Common myeloid progenitor, CD34-positive (primary cell): ENCODE results near the gene TNN.

Experiments used
- CTCF ChIA-PET: fragments of 350-600 bp; sonication (Branson Sonifier 250); formaldehyde crosslinking; loops from one replicate; lab custom pipeline; 2021; ENCODE audit warnings: antibody characterized with exemption; lab: Charles Lee
- POLR2A ChIA-PET: fragments of 350-600 bp; sonication (Branson Sonifier 250); formaldehyde crosslinking; loops from one replicate; lab custom pipeline; 2021; ENCODE audit warnings: antibody characterized with exemption; lab: Charles Lee
- DNase-seq, 3 donors: peaks; one replicate each; pipeline versions ENCODE4 v3.0.0 to v3.0.0-alpha.2; 2013
- H3K27ac ChIP-seq, 2 experiments: 1 replicate in 1 of 2; 2 replicates in 1 of 2; pipeline ENCODE4 v1.7.0; 2013; ENCODE audit warnings: inconsistent platforms in 2 of 2, low read length in 2 of 2, mild to moderate bottlenecking in 2 of 2, low read depth in 1 of 2, moderate library complexity in 1 of 2; ENCODE audit not compliant: severe bottlenecking in 2 of 2, insufficient read depth in 1 of 2, poor library complexity in 1 of 2
- H3K27me3 ChIP-seq, 5 experiments: replicated peaks in 2 of 5; 1 replicate in 3 of 5; 2 replicates in 2 of 5; pipeline versions ENCODE4 v1.6.1 to v1.7.0; 2013; ENCODE audit warnings: low read length in 4 of 5, mild to moderate bottlenecking in 2 of 5, moderate library complexity in 2 of 5, inconsistent platforms in 1 of 5; ENCODE audit not compliant: insufficient read depth in 5 of 5, control insufficient read depth in 4 of 5
- H3K36me3 ChIP-seq, 4 experiments: 1 replicate in 2 of 4; 2 replicates in 2 of 4; pipeline versions ENCODE4 v1.6.1 to v1.7.0; 2013; ENCODE audit warnings: low read length in 3 of 4, control low read depth in 1 of 4, mild to moderate bottlenecking in 1 of 4; ENCODE audit not compliant: control insufficient read depth in 4 of 4, insufficient read depth in 4 of 4
- H3K4me1 ChIP-seq, 4 experiments: 1 replicate in 3 of 4; 2 replicates in 1 of 4; pipeline versions ENCODE4 v1.6.1 to v1.7.1; 2013; ENCODE audit warnings: low read length in 3 of 4, mild to moderate bottlenecking in 3 of 4, control low read depth in 1 of 4, inconsistent platforms in 1 of 4, moderate library complexity in 1 of 4; ENCODE audit not compliant: control insufficient read depth in 4 of 4, insufficient read depth in 4 of 4; ENCODE audit errors: control extremely low read depth in 1 of 4
- H3K4me3 ChIP-seq, 7 experiments: 1 replicate in 4 of 7; 2 replicates in 3 of 7; pipeline versions ENCODE4 v1.5.1 to v1.7.0; 2013; ENCODE audit warnings: mild to moderate bottlenecking in 7 of 7, low read length in 6 of 7, moderate library complexity in 6 of 7, inconsistent platforms in 2 of 7, low read depth in 2 of 7, control low read depth in 1 of 7; ENCODE audit not compliant: insufficient read depth in 4 of 7, control insufficient read depth in 1 of 7; ENCODE audit errors: extremely low read depth in 1 of 7
- H3K9me3 ChIP-seq, 5 experiments: 1 replicate in 4 of 5; 2 replicates in 1 of 5; pipeline versions ENCODE4 v1.6.1 to v1.7.1; 2013; ENCODE audit warnings: low read length in 4 of 5, mild to moderate bottlenecking in 2 of 5, inconsistent platforms in 1 of 5, low read depth in 1 of 5, moderate library complexity in 1 of 5; ENCODE audit not compliant: control insufficient read depth in 4 of 5, insufficient read depth in 2 of 5; ENCODE audit errors: control extremely low read depth in 1 of 5
- WGBS: methylation state at CpG from one replicate; pipeline ENCODE4 v1.1.5; 2013; ENCODE audit not compliant: insufficient coverage; 5-methylcytosine and 5-hydroxymethylcytosine counted together

Gene TNN

GRCh38 chr1:175155473-175155856, 87.8 kb downstream of the TNN start:
- POLR2A ChIA-PET = interaction anchor here (1.0 kb wide), 1 partner anchor 163 kb away, joined by 5 read pairs; no protein-coding TSS in a partner anchor
- CTCF ChIA-PET = interaction anchor here (0.7 to 12.2 kb wide), 42 partner anchors 9 to 919 kb away, joined by 3 to 167 read pairs (median 5); no protein-coding TSS in a partner anchor
- Histone ChIP-seq H3K9me3 (no peaks in the 10 kb centered on the region), H3K27ac (no peak overlapping the region), H3K4me3 (no peak overlapping the region), H3K36me3 (peaks cover 7 to 17% (median 11%) of the 10 kb centered on the region in 4 experiments), H3K27me3 (peaks cover 0 to 24% (median 7%) of the 10 kb centered on the region in 5 experiments), H3K4me1 (peaks cover 2 to 9% (median 5%) of the 10 kb centered on the region in 4 experiments)
- no peak for DNase-seq
- whole genome bisulfite sequencing = 92% methylated on average over 4 of the region's 4 CpGs

DNA sequence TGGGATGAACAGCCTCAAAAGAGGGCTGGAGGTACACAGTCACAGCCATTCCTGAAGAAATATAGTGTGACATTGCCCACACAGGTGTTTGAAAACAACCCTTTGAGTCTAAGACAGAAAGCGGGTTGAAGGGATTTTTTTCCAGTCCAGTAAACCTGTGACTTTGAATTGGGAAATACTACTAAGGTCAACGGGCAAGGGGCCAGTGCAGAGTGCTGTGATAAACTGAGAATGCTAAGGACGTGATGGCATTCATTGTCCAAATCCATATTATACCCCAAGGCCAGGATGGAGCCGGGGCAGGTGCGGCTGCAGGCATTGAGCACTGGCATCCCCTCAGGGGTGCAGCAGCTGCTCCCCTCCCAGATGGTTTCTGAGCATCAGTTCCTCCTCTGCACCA, 88.3 kb downstream of the TNN start:
- WGBS = 71% methylated on average over 4 of the region's 5 CpGs
- ChIA-PET POLR2A (no interaction called here), CTCF (interaction anchor here (0.7 to 12.2 kb wide), 23 partner anchors 9 to 919 kb away, joined by 3 to 167 read pairs (median 5); no protein-coding TSS in a partner anchor)

DNA sequence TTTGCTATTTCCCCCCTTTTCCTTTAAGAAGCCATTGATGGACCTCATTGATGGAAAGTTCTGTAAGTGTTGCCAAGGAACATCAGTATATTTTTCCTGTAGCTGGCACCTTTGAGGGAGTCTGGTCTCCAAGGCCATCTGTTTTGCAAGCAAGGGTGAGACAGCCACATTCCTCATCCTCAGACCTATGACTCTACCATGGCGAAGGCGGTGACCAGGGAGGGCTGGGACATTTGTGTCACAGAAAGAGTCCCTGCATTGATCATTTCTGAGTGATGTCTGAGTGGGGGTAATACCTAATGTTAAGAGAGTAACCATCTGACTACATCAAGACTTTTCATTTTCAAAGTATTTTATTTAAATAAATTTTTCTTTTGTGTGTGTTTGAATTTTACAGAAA, 89.6 kb downstream of the TNN start:
- Histone ChIP-seq H3K36me3 (peaks cover 9 to 33% (median 14%) of the 10 kb centered on the region in 4 experiments), H3K4me3 (no peak overlapping the region), H3K27me3 (peaks cover 0 to 21% (median 7%) of the 10 kb centered on the region in 5 experiments), H3K9me3 (no peaks in the 10 kb centered on the region), H3K27ac (no peak overlapping the region), H3K4me1 (peaks cover 2 to 7% (median 5%) of the 10 kb centered on the region in 4 experiments)
- WGBS = no CpG with 5 or more reads among the region's 2 CpGs
- no peak for DNase-seq
- POLR2A ChIA-PET = no interaction called here
- CTCF ChIA-PET = interaction anchor here (1.5 to 12.2 kb wide), 5 partner anchors 12 to 161 kb away, joined by 3 to 167 read pairs (median 16); no protein-coding TSS in a partner anchor

More for the DNA sequence above, 88.3 kb downstream of the TNN start:
- Histone ChIP-seq H3K4me1 (peaks cover 2 to 9% (median 6%) of the 10 kb centered on the region in 4 experiments), H3K27me3 (peaks cover 0 to 24% (median 7%) of the 10 kb centered on the region in 5 experiments), H3K9me3 (no peaks in the 10 kb centered on the region), H3K4me3 (no peak overlapping the region), H3K27ac (no peak overlapping the region), H3K36me3 (peaks cover 8 to 22% (median 13%) of the 10 kb centered on the region in 4 experiments)
- DNase-seq = no peak

- DNase-seq = no peak
- H3K4me3 ChIP-seq = no peak overlapping the region
- ChIA-PET POLR2A (no interaction called here), CTCF (interaction anchor here (1.0 to 12.2 kb wide), 4 partner anchors 12 to 160 kb away, joined by 4 to 167 read pairs (median 7); no protein-coding TSS in a partner anchor)
- H3K9me3 ChIP-seq = no peaks in the 10 kb centered on the region
- H3K27ac ChIP-seq = no peak overlapping the region
- 97% methylated on average over 6 of the region's 6 CpGs for WGBS
- H3K36me3 ChIP-seq = peaks cover 12 to 41% (median 15%) of the 10 kb centered on the region in 4 experiments
- peaks cover 2 to 5% (median 5%) of the 10 kb centered on the region in 4 experiments for H3K4me1 ChIP-seq
- H3K27me3 ChIP-seq = peaks cover 0 to 12% (median 7%) of the 10 kb centered on the region in 5 experiments
Measured at GRCh38 chr1:175158170-175158591, 90.5 kb downstream of the TNN start.

DNA sequence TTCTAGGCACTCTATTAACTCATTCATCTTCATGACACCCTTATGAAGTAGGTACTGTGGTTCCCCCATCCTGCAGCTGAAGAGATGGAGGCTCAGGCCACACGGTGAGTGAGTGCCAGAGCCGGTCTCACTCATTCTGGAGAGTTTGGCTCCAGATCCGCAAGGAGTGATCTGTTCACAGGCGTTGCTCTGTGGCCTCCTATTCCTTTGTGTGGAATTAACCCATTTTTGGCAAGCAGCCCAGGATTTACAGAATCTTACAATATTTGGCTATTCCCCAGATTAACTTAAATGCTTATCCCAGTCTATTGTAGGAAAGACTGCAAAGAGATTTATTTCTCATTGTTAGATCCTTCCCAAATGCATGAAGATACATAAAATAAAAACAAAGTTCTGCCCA, 95.3 kb downstream of the TNN start:
- no peak for DNase-seq
- Histone ChIP-seq H3K27me3 (no peaks in the 10 kb centered on the region), H3K4me3 (no peak overlapping the region), H3K9me3 (no peaks in the 10 kb centered on the region), H3K27ac (no peak overlapping the region), H3K36me3 (peaks cover 23 to 75% (median 42%) of the 10 kb centered on the region in 4 experiments), H3K4me1 (peaks cover 0 to 5% (median 0%) of the 10 kb centered on the region in 4 experiments)
- WGBS = 97% methylated on average over 4 of the region's 4 CpGs
- CTCF ChIA-PET = interaction anchor here (1.4 to 12.2 kb wide), 4 partner anchors 11 to 155 kb away, joined by 3 to 167 read pairs (median 8); no protein-coding TSS in a partner anchor
- POLR2A ChIA-PET = no interaction called here

DNA sequence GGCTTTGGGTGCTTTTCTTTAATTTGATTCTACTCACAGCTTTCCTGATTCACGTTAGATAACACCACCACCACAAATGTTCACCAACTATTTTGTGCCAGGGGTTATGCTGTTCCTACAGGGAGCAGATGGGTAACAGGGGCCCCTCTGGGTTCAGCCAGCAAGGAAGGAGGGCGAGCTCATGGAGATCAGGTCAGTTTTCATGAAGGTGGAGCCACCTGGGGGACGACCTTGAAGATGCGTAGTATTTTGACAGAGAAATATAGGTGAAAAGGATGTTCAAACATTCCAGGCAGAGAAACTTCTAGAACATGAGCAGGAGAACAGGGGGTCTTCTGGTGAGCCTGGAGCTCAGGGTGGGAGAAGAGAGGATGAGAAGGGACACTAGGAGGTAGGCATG, 96.1 kb downstream of the TNN start:
- peaks cover 0 to 5% (median 0%) of the 10 kb centered on the region in 4 experiments for H3K4me1 ChIP-seq
- DNase-seq = no peak
- ChIA-PET CTCF (interaction anchor here (0.6 to 12.2 kb wide), 6 partner anchors 9 to 155 kb away, joined by 3 to 167 read pairs (median 6); no protein-coding TSS in a partner anchor), POLR2A (no interaction called here)
- no peak overlapping the region for H3K4me3 ChIP-seq
- no peaks in the 10 kb centered on the region for H3K27me3 ChIP-seq
- H3K27ac ChIP-seq = no peak overlapping the region
- 100% methylated on average over 3 of the region's 4 CpGs for WGBS
- no peaks in the 10 kb centered on the region for H3K9me3 ChIP-seq
- peaks cover 23 to 72% (median 41%) of the 10 kb centered on the region in 4 experiments for H3K36me3 ChIP-seq

- Histone ChIP-seq H3K27me3 (no peaks in the 10 kb centered on the region), H3K27ac (no peak overlapping the region), H3K9me3 (no peaks in the 10 kb centered on the region), H3K36me3 (peaks cover 16 to 71% (median 40%) of the 10 kb centered on the region in 4 experiments), H3K4me3 (no peak overlapping the region), H3K4me1 (peaks cover 0 to 5% (median 0%) of the 10 kb centered on the region in 4 experiments)
- no peak for DNase-seq
- WGBS = 100% methylated on average over 1 of the region's 2 CpGs
- CTCF ChIA-PET = interaction anchor here (0.9 to 12.2 kb wide), 5 partner anchors 10 to 154 kb away, joined by 3 to 167 read pairs (median 6); no protein-coding TSS in a partner anchor
- POLR2A ChIA-PET = no interaction called here
Measured at GRCh38 chr1:175164751-175165150, 97.1 kb downstream of the TNN start.
